ENCODE results near the gene LMO1. TPM values are rescaled to one million over a fixed set of nuclear protein-coding genes. Genes with fewer than 3 reads are reported as not detected.

Gene LMO1
- total RNA-seq, 4 donors from 2014 or later: not detected

GRCh38 chr11:8228231-8228630 is 35.4 kb downstream of the LMO1 start:
- Histone ChIP-seq H3K27ac (no peak overlapping the region), H3K4me3 (no peak overlapping the region), H3K9me3 (no peaks in the 10 kb centered on the region), H3K27me3 (no peaks in the 10 kb centered on the region), H3K36me3 (no peaks in the 10 kb centered on the region), H3K4me1 (no peaks in the 10 kb centered on the region)
- TF ChIP-seq CTCF (IDR thresholded peaks at IDR 0.05): no peak
- TF ChIP-seq POLR2A (IDR thresholded peaks at IDR 0.05): no peak
- intact Hi-C loops (cut with DNase I; ENCODE audit: low total_unique reads): loop anchor here (5.0 kb wide), 1 partner anchor 334 kb away; no protein-coding TSS in a partner anchor
- DNase-seq: no peak

- TF ChIP-seq POLR2A (IDR thresholded peaks at IDR 0.05) (no peak), CTCF (IDR thresholded peaks at IDR 0.05) (no peak)
- no peak for DNase-seq
- Histone ChIP-seq H3K4me1 (no peaks in the 10 kb centered on the region), H3K27me3 (no peaks in the 10 kb centered on the region), H3K9me3 (no peaks in the 10 kb centered on the region), H3K4me3 (no peak overlapping the region), H3K27ac (no peak overlapping the region), H3K36me3 (no peaks in the 10 kb centered on the region)
- intact Hi-C loops (cut with DNase I; ENCODE audit: low total_unique reads): loop anchor here (5.0 kb wide), 1 partner anchor 335 kb away; no protein-coding TSS in a partner anchor
Observed at GRCh38 chr11:8227156-8228152, 36.2 kb downstream of the LMO1 start.

GRCh38 chr11:8225589-8226036 is 38.1 kb downstream of the LMO1 start:
- Histone ChIP-seq H3K27ac (no peak overlapping the region), H3K4me3 (no peak overlapping the region), H3K27me3 (no peaks in the 10 kb centered on the region), H3K9me3 (no peaks in the 10 kb centered on the region), H3K4me1 (no peaks in the 10 kb centered on the region), H3K36me3 (no peaks in the 10 kb centered on the region)
- TF ChIP-seq CTCF (IDR thresholded peaks at IDR 0.05): peak; percentile 83 to 95 (median 86)
- TF ChIP-seq POLR2A (IDR thresholded peaks at IDR 0.05): no peak
- intact Hi-C loops (cut with DNase I; ENCODE audit: low total_unique reads): loop anchor here (5.0 kb wide), 1 partner anchor 337 kb away; no protein-coding TSS in a partner anchor
- peak; percentile 70 to 75 for DNase-seq

- H3K4me3 ChIP-seq: no peak overlapping the region
- no peaks in the 10 kb centered on the region for H3K4me1 ChIP-seq
- DNase-seq: no peak
- no peak overlapping the region for H3K27ac ChIP-seq
- no peaks in the 10 kb centered on the region for H3K36me3 ChIP-seq
- TF ChIP-seq CTCF (IDR thresholded peaks at IDR 0.05) (no peak), POLR2A (IDR thresholded peaks at IDR 0.05) (no peak)
- no peaks in the 10 kb centered on the region for H3K9me3 ChIP-seq
- intact Hi-C loops (cut with DNase I; ENCODE audit: low total_unique reads): loop anchor here (5.0 kb wide), 1 partner anchor 338 kb away; no protein-coding TSS in a partner anchor
- no peaks in the 10 kb centered on the region for H3K27me3 ChIP-seq
Observed at GRCh38 chr11:8224711-8225110, 39.0 kb downstream of the LMO1 start.

- Histone ChIP-seq H3K36me3 (no peaks in the 10 kb centered on the region), H3K27me3 (no peaks in the 10 kb centered on the region), H3K4me3 (no peak overlapping the region), H3K4me1 (no peaks in the 10 kb centered on the region), H3K9me3 (no peaks in the 10 kb centered on the region), H3K27ac (no peak overlapping the region)
- intact Hi-C loops (cut with DNase I; ENCODE audit: low total_unique reads): no loop called here
- TF ChIP-seq CTCF (IDR thresholded peaks at IDR 0.05): no peak
- no peak for TF ChIP-seq POLR2A (IDR thresholded peaks at IDR 0.05)
- no peak for DNase-seq
Observed at GRCh38 chr11:8224161-8224591, 39.5 kb downstream of the LMO1 start.
